ENCODE results near the gene KRTAP2-4.

GRCh38 chr17:41073676-41074075 lies 8.0 kb upstream of the KRTAP2-4 start:
- TF ChIP-seq CTCF (IDR thresholded peaks at IDR 0.05; ENCODE audit: low read depth, low read length), result no peak
- TF ChIP-seq EZH2phosphoT487 (IDR thresholded peaks at IDR 0.05; ENCODE audit: low read depth), result no peak

Measured in OCI-LY3 (cell line).